KOPT-K1 (cell line): ENCODE measurements around the gene HCK.

ENCODE experiments used
- H3K27ac ChIP-seq: fragments of 200-600 bp; sonication (generic); 2 replicates; pipeline ENCODE4 v1.5.1; 2016; ENCODE audit warnings: antibody characterized with exemption, mild to moderate bottlenecking, low read depth, low read length; ENCODE audit not compliant: poor library complexity, severe bottlenecking
- H3K36me3 ChIP-seq: fragments of 200-600 bp; sonication (generic); 2 replicates; pipeline ENCODE4 v1.5.1; 2017; ENCODE audit warnings: antibody characterized with exemption, mild to moderate bottlenecking, low read length, moderate library complexity; ENCODE audit not compliant: insufficient read depth
- H3K9me3 ChIP-seq: fragments of 200-600 bp; sonication (generic); 2 replicates; pipeline ENCODE4 v1.5.1; 2017; ENCODE audit warnings: antibody characterized with exemption, low read length, mild to moderate bottlenecking; ENCODE audit not compliant: insufficient read depth, poor library complexity, severe bottlenecking

The HCK gene

GRCh38 chr20:32052090-32052777 is at the start of gene HCK:
HCK (plus strand) TSS chr20:32052242.
- H3K9me3 ChIP-seq = peaks cover 22% of the 10 kb centered on the region
- H3K27ac ChIP-seq = no peak within 1 kb of the TSS
- no peaks in the 10 kb centered on the region for H3K36me3 ChIP-seq

DNA sequence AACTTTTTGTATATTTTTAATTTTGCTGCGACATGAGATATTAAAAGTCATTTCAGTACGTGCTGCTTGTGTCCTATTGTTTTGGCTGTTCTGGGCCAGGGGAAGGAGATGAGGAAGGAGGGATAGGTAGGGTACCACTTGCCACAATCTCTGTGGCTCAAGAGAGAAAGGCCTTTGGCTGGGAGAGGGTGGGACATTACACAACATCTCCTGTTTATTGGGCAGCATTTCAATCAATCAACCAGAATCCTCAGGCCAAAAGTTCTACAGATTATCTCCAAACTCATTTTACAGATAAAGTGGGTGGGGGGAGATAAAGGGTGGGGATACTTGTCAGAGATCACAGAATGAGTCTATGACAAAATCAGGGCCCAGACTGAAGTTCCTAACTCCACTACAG is 48.7 kb upstream of the HCK start:
- Histone ChIP-seq H3K9me3 (no peaks in the 10 kb centered on the region), H3K36me3 (no peaks in the 10 kb centered on the region), H3K27ac (no peak overlapping the region)

DNA sequence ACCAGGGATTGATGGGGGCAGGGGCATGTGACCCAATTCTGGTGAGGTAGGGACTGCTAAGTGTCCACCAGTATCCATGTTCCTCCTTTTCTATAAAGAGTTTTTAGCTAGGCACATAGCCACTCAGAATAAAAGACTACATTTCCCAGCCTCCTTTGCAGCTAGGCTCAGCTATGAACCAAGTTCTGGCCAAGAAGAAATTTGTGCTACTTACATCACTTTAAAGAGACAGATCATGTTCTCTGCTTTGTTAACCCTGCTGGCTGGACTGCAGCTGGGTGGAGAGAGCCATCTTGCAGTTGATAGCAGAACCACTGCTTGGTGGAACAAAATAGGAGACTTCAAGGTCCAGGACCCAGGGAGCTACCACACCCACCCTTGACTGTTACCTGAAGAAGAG is 47.1 kb upstream of the HCK start:
- H3K36me3 ChIP-seq = no peaks in the 10 kb centered on the region
- no peak overlapping the region for H3K27ac ChIP-seq

GRCh38 chr20:32006053-32006452 is 46.0 kb upstream of the HCK start:
- Histone ChIP-seq H3K27ac (no peak overlapping the region), H3K9me3 (no peaks in the 10 kb centered on the region), H3K36me3 (no peaks in the 10 kb centered on the region)

More for the DNA sequence above, 47.1 kb upstream of the HCK start:
- H3K9me3 ChIP-seq = no peaks in the 10 kb centered on the region

- Histone ChIP-seq H3K27ac (no peak overlapping the region), H3K9me3 (no peaks in the 10 kb centered on the region), H3K36me3 (no peaks in the 10 kb centered on the region)
These were observed 44.9 kb upstream of the HCK start for GRCh38 chr20:32006841-32007786.

DNA sequence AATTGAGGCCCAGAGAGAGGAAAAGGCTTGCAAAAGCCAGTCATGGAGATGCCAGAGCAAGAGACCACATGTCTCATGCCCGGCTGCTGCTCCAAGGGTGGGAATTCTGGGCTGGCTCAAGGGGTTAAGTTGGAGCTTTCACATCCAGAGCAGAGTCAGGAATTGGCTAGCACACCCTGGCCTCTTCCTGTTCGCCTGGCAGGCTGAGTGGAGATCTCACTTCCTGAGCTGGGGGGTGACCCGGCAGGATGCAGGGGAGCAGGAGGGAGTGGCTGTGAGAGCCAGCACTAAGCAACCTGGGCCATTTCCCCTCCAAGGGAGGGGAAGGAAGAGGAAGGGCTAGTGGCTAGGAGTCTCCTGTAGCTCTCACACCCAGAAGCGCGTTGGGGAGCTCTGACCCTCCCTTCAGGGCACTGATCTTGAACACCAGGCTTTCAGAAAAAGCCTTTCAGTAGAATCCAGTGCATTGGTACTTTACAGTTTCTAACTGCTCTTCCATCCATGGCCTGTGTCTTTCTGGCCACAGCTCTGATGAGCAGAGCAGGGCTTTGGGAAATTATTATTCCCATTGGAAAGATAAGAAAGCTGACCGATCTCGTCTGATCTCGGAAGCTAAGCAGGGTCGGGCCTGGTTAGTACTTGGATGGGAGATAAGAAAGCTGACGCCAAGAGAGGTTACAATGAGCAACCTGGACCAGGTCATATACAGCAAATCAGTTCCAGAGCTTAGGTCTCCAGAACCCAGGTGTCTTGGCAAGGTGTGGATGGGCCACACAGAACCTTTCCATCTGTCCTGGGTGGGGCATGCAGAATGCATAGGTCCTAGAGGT is 44.0 kb upstream of the HCK start:
- no peak overlapping the region for H3K27ac ChIP-seq
- H3K36me3 ChIP-seq = no peaks in the 10 kb centered on the region
- no peaks in the 10 kb centered on the region for H3K9me3 ChIP-seq

GRCh38 chr20:32009564-32009963 is 42.5 kb upstream of the HCK start:
- Histone ChIP-seq H3K9me3 (no peaks in the 10 kb centered on the region), H3K27ac (no peak overlapping the region), H3K36me3 (no peaks in the 10 kb centered on the region)

DNA sequence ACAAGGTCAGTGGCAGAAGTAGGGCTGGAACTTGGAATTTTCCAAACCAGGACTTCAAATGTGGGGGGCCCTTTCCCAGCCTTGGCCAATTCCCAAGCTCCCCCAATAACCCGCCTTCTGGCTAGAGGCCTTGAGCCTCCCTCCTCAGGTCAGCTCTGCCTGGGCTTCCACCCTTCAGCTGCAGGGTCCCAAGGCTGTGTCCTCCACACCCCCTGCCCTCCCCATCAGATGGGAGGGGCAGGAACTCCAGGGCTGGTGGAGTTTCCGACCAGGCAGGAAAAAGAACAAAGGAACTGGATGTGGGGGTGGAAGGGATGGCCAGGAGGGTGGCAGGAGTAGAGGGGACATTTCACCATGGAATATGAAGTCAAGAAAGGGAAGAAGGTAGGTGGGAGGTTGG is 41.9 kb upstream of the HCK start, which contains the start of gene CCM2L:
CCM2L (plus strand) TSS at position 338 of the 400 bp plus-strand sequence; CDS start at position 355, 17 bp downstream.
- Histone ChIP-seq H3K36me3 (no peaks in the 10 kb centered on the region), H3K9me3 (no peaks in the 10 kb centered on the region)

GRCh38 chr20:32010666-32011065 is 41.4 kb upstream of the HCK start:
- no peaks in the 10 kb centered on the region for H3K36me3 ChIP-seq
- no peaks in the 10 kb centered on the region for H3K9me3 ChIP-seq

More for the DNA sequence above, 41.9 kb upstream of the HCK start, which contains the start of gene CCM2L:
- H3K27ac ChIP-seq = no peak within 1 kb of the TSS

GRCh38 chr20:32012159-32012688 is 39.8 kb upstream of the HCK start:
- H3K36me3 ChIP-seq = no peaks in the 10 kb centered on the region

More at GRCh38 chr20:32010666-32011065, 41.4 kb upstream of the HCK start:
- H3K27ac ChIP-seq = no peak overlapping the region

GRCh38 chr20:32013326-32013725 is 38.7 kb upstream of the HCK start:
- no peak overlapping the region for H3K27ac ChIP-seq
- H3K36me3 ChIP-seq = no peaks in the 10 kb centered on the region
- H3K9me3 ChIP-seq = no peaks in the 10 kb centered on the region

More at GRCh38 chr20:32012159-32012688, 39.8 kb upstream of the HCK start:
- no peak overlapping the region for H3K27ac ChIP-seq
- H3K9me3 ChIP-seq = no peaks in the 10 kb centered on the region

- Histone ChIP-seq H3K36me3 (no peaks in the 10 kb centered on the region), H3K27ac (no peak overlapping the region), H3K9me3 (no peaks in the 10 kb centered on the region)
These were observed 34.3 kb upstream of the HCK start for GRCh38 chr20:32017711-32018251.

- H3K27ac ChIP-seq = no peak overlapping the region
- H3K36me3 ChIP-seq = no peaks in the 10 kb centered on the region
- H3K9me3 ChIP-seq = no peaks in the 10 kb centered on the region
These were observed 33.5 kb upstream of the HCK start for GRCh38 chr20:32018269-32019155.
